ENCODE data around the gene FEM1A. TPM values are rescaled to one million over a fixed set of nuclear protein-coding genes. Genes with fewer than 3 reads are reported as not detected.

Gene FEM1A
- total and polyA plus RNA-seq, 9 of the 15 experiments (the other 6 are each of a cell fraction or from before 2014, with no cell fraction given): 0.08 to 19.0 (median 6.8) TPM

DNA sequence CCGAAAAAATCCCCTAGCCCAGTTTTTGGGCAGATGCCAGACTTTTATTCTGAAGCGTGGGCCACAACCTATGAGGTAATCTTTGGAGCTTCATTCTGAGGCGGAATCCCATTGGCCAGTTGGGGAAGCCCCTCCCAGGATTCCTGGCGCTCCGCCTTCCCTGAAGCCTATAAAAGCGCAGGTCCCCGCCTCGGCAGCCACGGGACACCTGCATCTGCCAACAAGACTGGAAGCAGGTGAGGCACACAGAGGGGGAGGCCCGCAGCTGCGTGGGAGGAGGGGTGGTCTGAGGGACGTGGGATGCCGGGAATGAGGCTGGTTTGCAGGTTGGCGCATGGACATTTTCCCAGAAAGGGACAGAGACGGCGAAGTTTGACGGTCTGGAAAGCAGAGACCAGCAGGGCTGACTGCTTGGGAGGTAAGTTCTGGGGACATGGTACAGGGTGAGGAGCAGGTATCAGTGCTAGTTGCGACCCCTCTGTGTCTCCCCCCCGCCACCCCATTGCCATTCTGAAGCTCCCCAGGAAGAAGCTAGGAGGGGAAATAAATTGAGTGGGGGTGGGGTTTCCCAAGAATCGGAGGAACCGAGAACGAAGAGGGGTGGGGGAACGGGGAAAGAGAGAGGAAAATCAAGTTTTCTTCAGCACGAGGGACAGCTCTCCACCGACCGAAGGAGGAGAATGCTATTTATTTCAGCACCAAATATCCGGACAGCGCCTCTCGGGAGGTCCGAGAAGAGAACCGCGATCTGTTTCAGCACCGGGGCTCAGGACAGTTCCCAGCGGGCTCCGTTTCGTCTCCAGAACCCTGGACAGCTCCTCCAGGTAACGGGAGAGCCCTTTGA lies 22.4 kb upstream of the FEM1A start (continued):
- TF ChIP-seq ZNF318 (IDR thresholded peaks at IDR 0.05; ENCODE audit: borderline replicate concordance in 1 of 2, low read depth in 1 of 2) (no peak), ZNF57 (CRISPR knock-in tag; IDR thresholded peaks at IDR 0.05) (no peak), CHD1 (IDR thresholded peaks at IDR 0.05; ENCODE audit: low read length) (no peak), ZC3H8 (IDR thresholded peaks at IDR 0.05) (no peak), FOXP1 (CRISPR knock-in tag; IDR thresholded peaks at IDR 0.05) (peak; percentile 100), ID3 (CRISPR knock-in tag; IDR thresholded peaks at IDR 0.05) (no peak), ID3 (tag; IDR thresholded peaks at IDR 0.05) (peak; percentile 75; the same call in 1 of the 2 replicates), ZSCAN29 (IDR thresholded peaks at IDR 0.05) (no peak), CHD2 (IDR thresholded peaks at IDR 0.05; ENCODE audit: low read depth, low read length) (peak; percentile 58; the same call in 1 of the 2 replicates), KDM2B (CRISPR knock-in tag; IDR thresholded peaks at IDR 0.05) (no peak), ZNF239 (CRISPR knock-in tag; IDR thresholded peaks at IDR 0.05) (peak; percentile 79), ZKSCAN8 (CRISPR knock-in tag; IDR thresholded peaks at IDR 0.05) (peak; percentile 84), GABPB2 (CRISPR knock-in tag; conservative IDR thresholded peaks at IDR 0.05) (no peak), CREB3 (tag; conservative IDR thresholded peaks at IDR 0.05; ENCODE audit: low read depth) (peak; percentile 94), MCM3 (IDR thresholded peaks at IDR 0.05) (no peak)
- TF ChIP-seq, protein P1, sequence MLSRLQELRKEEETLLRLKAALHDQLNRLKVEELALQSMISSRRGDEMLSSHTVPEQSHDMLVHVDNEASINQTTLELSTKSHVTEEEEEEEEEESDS (CRISPR knock-in tag; IDR thresholded peaks at IDR 0.05): no peak
- TF ChIP-seq, protein P2, sequence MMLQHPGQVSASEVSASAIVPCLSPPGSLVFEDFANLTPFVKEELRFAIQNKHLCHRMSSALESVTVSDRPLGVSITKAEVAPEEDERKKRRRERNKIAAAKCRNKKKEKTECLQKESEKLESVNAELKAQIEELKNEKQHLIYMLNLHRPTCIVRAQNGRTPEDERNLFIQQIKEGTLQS (IDR thresholded peaks at IDR 0.05): no peak
- TF ChIP-seq, protein P2 (CRISPR knock-in tag; conservative IDR thresholded peaks at IDR 0.05): peak; percentile 98
